ENCODE results near the gene EXTL1.

EXTL1 gene

DNA sequence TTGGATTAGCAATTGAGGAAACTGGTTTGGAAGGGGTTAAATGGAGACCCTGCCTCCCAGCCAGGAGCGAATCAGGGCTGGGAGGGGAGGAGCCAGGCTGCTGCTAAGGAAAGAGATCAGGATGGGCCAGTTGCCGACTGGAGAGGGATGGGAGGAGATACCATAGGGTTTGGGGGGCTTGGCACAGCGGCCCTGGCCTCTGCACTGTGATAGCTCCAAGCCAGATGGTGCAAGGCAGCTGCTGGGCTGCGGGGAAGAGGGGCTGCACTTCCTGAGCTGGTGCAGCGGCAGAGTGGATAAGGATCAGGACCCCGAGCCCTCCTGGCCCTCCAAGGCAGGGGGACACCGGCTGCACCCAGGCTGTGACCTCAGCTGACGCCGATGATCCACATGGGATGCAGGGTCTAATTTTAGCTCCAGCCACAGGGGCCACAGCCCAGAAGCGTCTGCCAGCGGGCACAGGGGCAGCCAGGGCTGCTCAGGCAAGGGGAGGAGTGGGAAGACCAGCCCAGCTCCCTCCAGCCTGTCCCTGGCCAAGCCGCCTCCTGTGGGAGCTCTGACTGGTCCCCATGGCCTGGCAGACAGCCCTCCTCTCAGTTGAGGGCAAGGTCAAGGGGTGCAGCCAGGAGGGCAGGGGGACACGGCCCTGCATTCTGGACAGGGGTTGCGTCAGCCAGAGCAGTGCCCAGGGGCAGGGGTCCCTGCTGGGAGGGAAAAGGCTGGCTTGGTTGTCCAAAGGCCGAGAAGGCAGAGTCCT is at the start of gene EXTL1:
TSS of gene EXTL1 (plus strand) at position 129 of the 757 bp plus-strand sequence. CDS start 872 bp downstream, outside the sequence.
- no peak; the same call in 2 of the 3 replicates for ATAC-seq (ENCODE audit: low read depth)
- Histone ChIP-seq H3K27ac (ENCODE audit: poor library complexity, severe bottlenecking) (no peak within 1 kb of the TSS), H3K4me3 (ENCODE audit: severe bottlenecking) (no peak within 1 kb of the TSS), H3K4me1 (ENCODE audit: insufficient read depth, poor library complexity, severe bottlenecking) (peaks cover 5% of the 10 kb centered on the region), H3K36me3 (ENCODE audit: low read depth) (no peaks in the 10 kb centered on the region), H3K27me3 (ENCODE audit: insufficient read depth, poor library complexity, severe bottlenecking) (no peaks in the 10 kb centered on the region), H3K9me3 (ENCODE audit: severe bottlenecking) (no peaks in the 10 kb centered on the region)
- DNase-seq (ENCODE audit: low spot score) = no peak
- no peak for TF ChIP-seq CTCF (IDR thresholded peaks at IDR 0.05; ENCODE audit: poor library complexity, severe bottlenecking)

DNA sequence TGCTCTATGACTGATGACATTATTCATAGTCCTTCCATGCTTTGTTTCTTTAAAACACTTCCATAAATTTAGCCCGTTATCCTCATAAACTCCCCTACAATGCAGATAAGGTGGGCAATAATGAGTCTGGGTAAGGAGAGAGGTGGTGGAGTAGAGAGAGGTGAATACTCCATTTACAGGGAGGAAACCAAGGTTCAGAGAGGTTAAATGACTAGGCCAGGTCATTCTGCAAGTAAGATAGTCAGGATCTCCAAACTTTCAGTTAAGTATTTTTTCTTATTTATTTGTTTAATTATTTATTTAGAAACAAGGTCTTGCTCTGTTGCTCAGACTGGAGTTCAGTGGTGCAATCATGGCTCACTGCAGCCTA is 49.8 kb upstream of the EXTL1 start:
- Histone ChIP-seq H3K27ac (ENCODE audit: poor library complexity, severe bottlenecking) (no peak overlapping the region), H3K4me3 (ENCODE audit: severe bottlenecking) (no peak overlapping the region), H3K9me3 (ENCODE audit: severe bottlenecking) (no peaks in the 10 kb centered on the region), H3K27me3 (ENCODE audit: insufficient read depth, poor library complexity, severe bottlenecking) (no peaks in the 10 kb centered on the region), H3K4me1 (ENCODE audit: insufficient read depth, poor library complexity, severe bottlenecking) (no peaks in the 10 kb centered on the region), H3K36me3 (ENCODE audit: low read depth) (peaks cover 32% of the 10 kb centered on the region)
- ATAC-seq (ENCODE audit: low read depth) = no peak
- no peak for TF ChIP-seq CTCF (IDR thresholded peaks at IDR 0.05; ENCODE audit: poor library complexity, severe bottlenecking)
- DNase-seq (ENCODE audit: low spot score) = no peak

DNA sequence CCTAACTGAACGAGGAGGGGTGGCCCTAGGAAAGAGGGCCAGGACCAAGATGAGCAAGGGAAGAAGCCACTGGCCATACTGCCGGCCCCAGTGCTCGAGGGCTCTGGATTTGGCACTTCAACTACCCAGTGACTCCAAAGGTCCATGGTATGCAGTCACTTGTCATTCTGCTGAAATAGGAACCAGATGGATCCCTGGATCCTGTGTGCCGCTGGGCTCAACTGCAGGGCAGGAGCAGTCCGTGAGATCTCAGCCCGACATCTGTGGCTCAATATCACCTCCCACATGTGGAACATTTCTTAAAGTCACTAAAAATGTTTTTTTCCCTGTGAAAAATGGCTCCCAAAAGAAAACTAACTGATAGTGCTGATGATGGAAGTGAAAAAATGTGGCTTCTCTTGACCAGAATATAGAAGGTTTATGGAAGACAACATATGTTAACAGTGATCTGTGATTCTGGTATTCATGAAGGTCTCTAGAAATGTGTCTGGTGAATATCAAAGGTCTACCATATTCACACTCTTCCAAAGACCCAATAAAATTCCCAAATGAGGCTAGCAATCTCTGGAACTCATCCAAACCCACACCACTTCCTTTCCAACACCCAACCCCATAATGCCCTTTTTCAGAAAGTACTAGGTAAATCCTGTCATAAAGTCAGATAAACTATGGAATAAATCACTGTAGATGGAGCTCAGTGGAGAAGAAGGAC is 47.8 kb upstream of the EXTL1 start:
- Histone ChIP-seq H3K9me3 (ENCODE audit: severe bottlenecking) (no peaks in the 10 kb centered on the region), H3K4me3 (ENCODE audit: severe bottlenecking) (no peak overlapping the region), H3K27ac (ENCODE audit: poor library complexity, severe bottlenecking) (no peak overlapping the region)

GRCh38 chr1:25977801-25978200 is 43.8 kb upstream of the EXTL1 start:
- Histone ChIP-seq H3K4me3 (ENCODE audit: severe bottlenecking) (no peak overlapping the region), H3K36me3 (ENCODE audit: low read depth) (peaks cover 49% of the 10 kb centered on the region), H3K27me3 (ENCODE audit: insufficient read depth, poor library complexity, severe bottlenecking) (no peaks in the 10 kb centered on the region), H3K4me1 (ENCODE audit: insufficient read depth, poor library complexity, severe bottlenecking) (no peaks in the 10 kb centered on the region), H3K9me3 (ENCODE audit: severe bottlenecking) (no peaks in the 10 kb centered on the region), H3K27ac (ENCODE audit: poor library complexity, severe bottlenecking) (no peak overlapping the region)
- ATAC-seq (ENCODE audit: low read depth) (no peak), DNase-seq (ENCODE audit: low spot score) (no peak)
- TF ChIP-seq CTCF (IDR thresholded peaks at IDR 0.05; ENCODE audit: poor library complexity, severe bottlenecking) = no peak

More for the DNA sequence above, 47.8 kb upstream of the EXTL1 start:
- no peak for ATAC-seq (ENCODE audit: low read depth)
- Histone ChIP-seq H3K4me1 (ENCODE audit: insufficient read depth, poor library complexity, severe bottlenecking) (no peaks in the 10 kb centered on the region), H3K36me3 (ENCODE audit: low read depth) (peaks cover 35% of the 10 kb centered on the region), H3K27me3 (ENCODE audit: insufficient read depth, poor library complexity, severe bottlenecking) (no peaks in the 10 kb centered on the region)
- no peak for TF ChIP-seq CTCF (IDR thresholded peaks at IDR 0.05; ENCODE audit: poor library complexity, severe bottlenecking)
- no peak for DNase-seq (ENCODE audit: low spot score)

DNA sequence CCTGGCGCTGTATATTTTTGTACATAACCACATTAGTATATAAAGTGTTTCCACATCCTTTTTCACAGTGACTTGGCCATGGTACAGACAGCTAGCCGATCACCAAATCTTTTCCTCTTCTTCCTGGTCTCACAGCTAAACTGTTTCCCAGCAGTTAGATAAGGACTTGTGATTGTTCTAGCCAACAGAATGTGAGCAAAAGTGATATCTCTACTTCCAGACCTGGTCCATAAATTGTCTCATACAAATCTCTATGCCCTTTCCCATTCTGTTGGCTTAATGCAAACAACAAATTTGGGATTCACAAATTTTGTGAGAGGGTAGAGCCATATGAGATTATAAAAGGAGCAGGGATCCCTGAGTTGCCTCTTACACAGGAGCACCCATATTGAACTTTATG is 43.2 kb upstream of the EXTL1 start:
- Histone ChIP-seq H3K9me3 (ENCODE audit: severe bottlenecking) (no peaks in the 10 kb centered on the region), H3K27me3 (ENCODE audit: insufficient read depth, poor library complexity, severe bottlenecking) (no peaks in the 10 kb centered on the region), H3K4me3 (ENCODE audit: severe bottlenecking) (no peak overlapping the region), H3K36me3 (ENCODE audit: low read depth) (peaks cover 47% of the 10 kb centered on the region), H3K4me1 (ENCODE audit: insufficient read depth, poor library complexity, severe bottlenecking) (no peaks in the 10 kb centered on the region), H3K27ac (ENCODE audit: poor library complexity, severe bottlenecking) (no peak overlapping the region)
- ATAC-seq (ENCODE audit: low read depth) = no peak
- DNase-seq (ENCODE audit: low spot score) = no peak
- TF ChIP-seq CTCF (IDR thresholded peaks at IDR 0.05; ENCODE audit: poor library complexity, severe bottlenecking) = no peak

Measured in RWPE2 (cell line).